HG02884 (cell line): ENCODE data around the gene ZNF638.

ENCODE experiments used
- ATAC-seq: cut with Tn5 transposase; IDR thresholded peaks from one replicate; pipeline ENCODE4 v1.9.1; 2021; ENCODE audit warnings: mild to moderate bottlenecking, moderate library complexity; ENCODE audit not compliant: unreplicated experiment

Gene ZNF638

GRCh38 chr2:71468279-71469015 lies 136.9 kb downstream of the ZNF638 start:
- no peak for ATAC-seq

GRCh38 chr2:71469403-71470398 lies 138.1 kb downstream of the ZNF638 start:
- no peak for ATAC-seq

- no peak for ATAC-seq
Observed at GRCh38 chr2:71471276-71471675, 139.7 kb downstream of the ZNF638 start.

GRCh38 chr2:71472019-71472418 lies 140.4 kb downstream of the ZNF638 start:
- no peak for ATAC-seq

- no peak for ATAC-seq
Observed at GRCh38 chr2:71473346-71474031, 141.9 kb downstream of the ZNF638 start.

- no peak for ATAC-seq
Observed at GRCh38 chr2:71474116-71474743, 142.6 kb downstream of the ZNF638 start.

- no peak for ATAC-seq
Observed at GRCh38 chr2:71474744-71475397, 143.3 kb downstream of the ZNF638 start.

GRCh38 chr2:71476495-71476894 lies 144.9 kb downstream of the ZNF638 start:
- ATAC-seq, result no peak

- no peak for ATAC-seq
Observed at GRCh38 chr2:71477231-71477691, 145.7 kb downstream of the ZNF638 start.

- ATAC-seq, result no peak
Observed at GRCh38 chr2:71478806-71479205, 147.2 kb downstream of the ZNF638 start.

GRCh38 chr2:71479261-71479660 lies 147.7 kb downstream of the ZNF638 start:
- ATAC-seq, result no peak

GRCh38 chr2:71481111-71481510 lies 149.5 kb downstream of the ZNF638 start:
- no peak for ATAC-seq

- no peak for ATAC-seq
Observed at GRCh38 chr2:71482055-71482454, 150.5 kb downstream of the ZNF638 start.

- no peak for ATAC-seq
Observed at GRCh38 chr2:71483246-71483645, 151.7 kb downstream of the ZNF638 start.

GRCh38 chr2:71484354-71484753 lies 152.8 kb downstream of the ZNF638 start:
- ATAC-seq, result no peak
